OCI-LY3 (cell line): ENCODE measurements around the gene ANKS1A.

ENCODE experiments used
- H2AFZ ChIP-seq: fragments of 200-600, 300-600 bp; shearing (Covaris generic); 2 replicates; pipeline ENCODE4 v1.6.0; 2014; ENCODE audit warnings: antibody characterized with exemption, low read depth, low read length
- H3K27ac ChIP-seq: fragments of 200-600, 300-600 bp; sonication (generic); 2 replicates; pipeline ENCODE4 v1.5.1; 2014; ENCODE audit warnings: mild to moderate bottlenecking, low read length, moderate library complexity, mixed read lengths
- H3K27me3 ChIP-seq: fragments of 200-600, 300-600 bp; sonication (generic); 2 replicates; pipeline ENCODE4 v1.6.1; 2014; ENCODE audit warnings: low read depth, low read length, mixed read lengths
- H3K36me3 ChIP-seq: fragments of 200-600, 300-600 bp; sonication (generic); replicated peaks from 2 replicates; pipeline ENCODE3; 2014; ENCODE audit warnings: low read depth, low read length, mixed read lengths
- H3K4me1 ChIP-seq: fragments of 300-600, 200-600 bp; sonication (generic); 2 replicates; pipeline ENCODE4 v1.6.1; 2014; ENCODE audit warnings: low read length, mixed read lengths
- H3K4me2 ChIP-seq: fragments of 200-600, 300-600 bp; sonication (generic); 2 replicates; pipeline ENCODE4 v1.6.1; 2014; ENCODE audit warnings: low read length, mixed read lengths
- H3K4me3 ChIP-seq: fragments of 300-600, 200-600 bp; sonication (generic); 2 replicates; pipeline ENCODE4 v1.5.1; 2014; ENCODE audit warnings: antibody characterized with exemption, mild to moderate bottlenecking, low read length, moderate library complexity
- H3K79me2 ChIP-seq: fragments of 300-600, 200-600 bp; shearing (Covaris generic); 2 replicates; pipeline ENCODE4 v1.6.1; 2014; ENCODE audit warnings: mild to moderate bottlenecking, low read length, mixed read lengths
- H3K9ac ChIP-seq: fragments of 300-600, 200-600 bp; shearing (Covaris generic); 2 replicates; pipeline ENCODE4 v1.6.0; 2014; ENCODE audit warnings: mild to moderate bottlenecking, low read length, moderate library complexity
- H3K9me3 ChIP-seq: fragments of 200-600, 300-600 bp; shearing (Covaris generic); 2 replicates; pipeline ENCODE4 v1.6.1; 2014; ENCODE audit warnings: low read length, mixed read lengths; ENCODE audit not compliant: insufficient read depth
- H4K20me1 ChIP-seq: fragments of 200-600, 300-600 bp; sonication (generic); 2 replicates; pipeline ENCODE4 v1.6.1; 2016; ENCODE audit warnings: low read length, mixed read lengths; ENCODE audit not compliant: insufficient read depth
- CTCF ChIP-seq: fragments of 200-600, 300-600 bp; sonication (generic); IDR thresholded peaks from 2 replicates; pipeline ENCODE4 v1.5.1; 2014; ENCODE audit warnings: antibody characterized with exemption, low read length, low read depth
- EZH2phosphoT487 ChIP-seq: fragments of 200-600 bp; shearing (Covaris generic); IDR thresholded peaks from 2 replicates; pipeline ENCODE4 v1.6.1; 2018; ENCODE audit warnings: antibody characterized with exemption, mixed run types, low read depth

The ANKS1A gene

DNA sequence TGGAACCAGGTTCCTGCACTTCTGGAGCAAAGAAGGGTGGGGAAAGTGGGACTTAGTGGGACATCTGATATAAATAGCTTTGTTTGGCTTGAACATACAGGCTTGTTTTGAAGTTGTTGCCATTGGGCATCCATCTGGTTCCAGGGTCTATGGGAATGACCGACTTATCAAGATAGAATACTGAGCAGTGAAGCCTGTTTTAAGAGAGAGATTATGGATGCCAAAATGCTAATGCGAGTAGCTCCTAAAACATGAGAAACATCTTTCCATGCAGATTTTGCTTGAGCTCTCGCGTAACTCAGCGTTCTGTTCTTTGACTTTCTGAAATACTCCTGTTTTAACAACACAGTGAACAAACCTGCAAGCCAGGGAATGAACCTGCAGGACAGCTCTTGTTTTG lies 98.5 kb downstream of the ANKS1A start:
- TF ChIP-seq CTCF (no peak), EZH2phosphoT487 (no peak)
- Histone ChIP-seq H3K36me3 (peaks cover 5% of the 10 kb centered on the region), H3K4me1 (peaks cover 19% of the 10 kb centered on the region), H3K9ac (no peak overlapping the region), H3K4me3 (no peak overlapping the region), H4K20me1 (no peaks in the 10 kb centered on the region), H3K27ac (no peak overlapping the region), H3K9me3 (no peaks in the 10 kb centered on the region), H3K79me2 (no peaks in the 10 kb centered on the region), H3K27me3 (no peaks in the 10 kb centered on the region), H3K4me2 (no peak overlapping the region), H2AFZ (no peak overlapping the region)

DNA sequence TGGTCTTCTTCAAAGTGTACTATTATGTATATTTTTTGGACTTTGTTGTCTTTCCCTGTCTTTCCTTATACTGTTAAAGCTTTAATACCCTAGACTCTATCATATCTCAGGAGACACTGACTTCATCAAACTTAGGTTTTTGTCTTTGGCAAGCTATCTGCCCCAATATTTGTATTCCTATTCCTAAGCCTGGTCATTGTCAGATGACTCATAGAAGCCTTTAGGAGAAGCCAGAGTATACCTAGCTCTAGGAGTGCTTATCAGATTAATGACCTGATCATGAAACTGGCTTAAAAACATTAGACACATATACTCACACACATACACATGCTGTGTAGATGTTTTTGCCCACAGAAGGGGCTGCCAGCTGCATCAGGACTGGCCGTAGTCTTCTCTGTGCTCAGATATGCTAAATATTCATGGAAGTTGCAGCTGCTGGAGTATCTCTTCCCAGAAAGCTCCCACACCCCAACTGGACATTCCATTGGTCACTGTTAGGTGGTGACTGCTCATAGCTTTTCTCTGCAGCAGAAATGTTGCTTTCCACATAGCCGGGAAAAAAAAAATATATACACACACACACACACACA lies 102.0 kb downstream of the ANKS1A start:
- TF ChIP-seq EZH2phosphoT487 (no peak), CTCF (no peak)
- Histone ChIP-seq H3K36me3 (no peaks in the 10 kb centered on the region), H2AFZ (no peak overlapping the region), H3K9me3 (no peaks in the 10 kb centered on the region), H3K4me3 (no peak overlapping the region), H3K27me3 (no peaks in the 10 kb centered on the region), H3K27ac (no peak overlapping the region), H3K79me2 (no peaks in the 10 kb centered on the region), H3K4me2 (no peak overlapping the region), H4K20me1 (no peaks in the 10 kb centered on the region), H3K9ac (no peak overlapping the region), H3K4me1 (no peaks in the 10 kb centered on the region)

GRCh38 chr6:34992376-34992775 lies 103.3 kb downstream of the ANKS1A start:
- Histone ChIP-seq H3K27me3 (no peaks in the 10 kb centered on the region), H3K4me3 (no peak overlapping the region), H3K4me1 (no peaks in the 10 kb centered on the region), H4K20me1 (no peaks in the 10 kb centered on the region), H3K9ac (no peak overlapping the region), H3K27ac (no peak overlapping the region), H3K9me3 (no peaks in the 10 kb centered on the region), H3K4me2 (no peak overlapping the region), H2AFZ (no peak overlapping the region), H3K79me2 (no peaks in the 10 kb centered on the region), H3K36me3 (no peaks in the 10 kb centered on the region)
- TF ChIP-seq EZH2phosphoT487 (no peak), CTCF (no peak)

DNA sequence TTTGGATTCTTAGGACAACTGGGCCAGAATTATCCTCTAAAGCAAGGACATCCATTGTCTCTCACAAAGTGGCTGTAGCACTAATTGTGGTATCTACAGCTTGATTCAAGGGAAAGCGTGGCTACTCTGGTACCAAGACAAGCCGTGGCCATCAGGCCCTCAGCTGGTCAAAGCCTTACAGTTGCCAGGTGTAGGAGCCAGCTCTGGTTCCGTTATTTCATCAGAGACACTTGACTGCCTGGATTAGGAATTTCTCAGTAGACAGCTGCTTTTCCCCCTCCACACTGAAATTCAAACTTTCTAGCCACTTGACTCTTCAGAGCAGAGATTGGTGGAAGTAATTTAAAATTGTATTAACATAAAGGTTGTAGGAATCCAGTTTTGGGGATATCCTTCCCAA lies 104.2 kb downstream of the ANKS1A start:
- TF ChIP-seq CTCF (no peak), EZH2phosphoT487 (no peak)
- Histone ChIP-seq H3K4me1 (no peaks in the 10 kb centered on the region), H3K36me3 (no peaks in the 10 kb centered on the region), H3K4me2 (no peak overlapping the region), H2AFZ (no peak overlapping the region), H3K79me2 (no peaks in the 10 kb centered on the region), H3K27ac (no peak overlapping the region), H3K9me3 (no peaks in the 10 kb centered on the region), H3K4me3 (no peak overlapping the region), H3K9ac (no peak overlapping the region), H4K20me1 (no peaks in the 10 kb centered on the region), H3K27me3 (no peaks in the 10 kb centered on the region)
